Measurements from ENCODE around the gene MXRA7.

Gene MXRA7

GRCh38 chr17:76710863-76711611 lies at the start of gene MXRA7:
Gene MXRA7, minus strand, starts transcription at chr17:76710965. Its CDS starts 19 bp downstream, at chr17:76710946.
- H3K9me3 ChIP-seq (ENCODE audit: control insufficient read depth in 2 of 2, low read length in 2 of 2): no peaks in the 10 kb centered on the region
- H3K27me3 ChIP-seq (ENCODE audit: control insufficient read depth in 2 of 2, insufficient read depth in 2 of 2, low read length in 2 of 2): no peaks in the 10 kb centered on the region
- peak within 1 kb of the TSS; percentile 76 to 84 for H3K27ac ChIP-seq (ENCODE audit: low read depth in 2 of 2, low read length in 2 of 2)
- peaks cover 14 to 19% of the 10 kb centered on the region in 2 donors for H3K36me3 ChIP-seq (ENCODE audit: control insufficient read depth in 2 of 2, insufficient read depth in 2 of 2, low read length in 2 of 2)
- peak within 1 kb of the TSS; percentile 38 to 53 for H3K9ac ChIP-seq (ENCODE audit: low read depth in 1 of 2, low read length in 2 of 2)
- H3K4me3 ChIP-seq (ENCODE audit: low read length in 2 of 2): peak within 1 kb of the TSS; percentile 51 to 69
- H3K4me1 ChIP-seq (ENCODE audit: control insufficient read depth in 2 of 2, insufficient read depth in 2 of 2, low read length in 2 of 2): peaks cover 10 to 11% of the 10 kb centered on the region in 2 donors

GRCh38 chr17:76758570-76758969 lies 47.8 kb upstream of the MXRA7 start:
- no peak overlapping the region for H3K27ac ChIP-seq (ENCODE audit: low read depth in 2 of 2, low read length in 2 of 2)
- H3K4me3 ChIP-seq (ENCODE audit: low read length in 2 of 2): no peak overlapping the region
- no peaks in the 10 kb centered on the region for H3K4me1 ChIP-seq (ENCODE audit: control insufficient read depth in 2 of 2, insufficient read depth in 2 of 2, low read length in 2 of 2)
- no peaks in the 10 kb centered on the region for H3K9me3 ChIP-seq (ENCODE audit: control insufficient read depth in 2 of 2, low read length in 2 of 2)
- peaks cover 11% of the 10 kb centered on the region in 2 donors for H3K36me3 ChIP-seq (ENCODE audit: control insufficient read depth in 2 of 2, insufficient read depth in 2 of 2, low read length in 2 of 2)
- no peak overlapping the region for H3K9ac ChIP-seq (ENCODE audit: low read depth in 1 of 2, low read length in 2 of 2)
- no peaks in the 10 kb centered on the region for H3K27me3 ChIP-seq (ENCODE audit: control insufficient read depth in 2 of 2, insufficient read depth in 2 of 2, low read length in 2 of 2)

- Histone ChIP-seq H3K27ac (ENCODE audit: low read depth in 2 of 2, low read length in 2 of 2) (no peak overlapping the region), H3K27me3 (ENCODE audit: control insufficient read depth in 2 of 2, insufficient read depth in 2 of 2, low read length in 2 of 2) (no peaks in the 10 kb centered on the region), H3K9ac (ENCODE audit: low read depth in 1 of 2, low read length in 2 of 2) (no peak overlapping the region), H3K4me3 (ENCODE audit: low read length in 2 of 2) (no peak overlapping the region), H3K9me3 (ENCODE audit: control insufficient read depth in 2 of 2, low read length in 2 of 2) (no peaks in the 10 kb centered on the region), H3K36me3 (ENCODE audit: control insufficient read depth in 2 of 2, insufficient read depth in 2 of 2, low read length in 2 of 2) (peaks cover 11 to 14% of the 10 kb centered on the region in 2 donors), H3K4me1 (ENCODE audit: control insufficient read depth in 2 of 2, insufficient read depth in 2 of 2, low read length in 2 of 2) (no peaks in the 10 kb centered on the region)
These were observed 46.5 kb upstream of the MXRA7 start for GRCh38 chr17:76757256-76757655.

GRCh38 chr17:76755285-76755684 lies 44.5 kb upstream of the MXRA7 start:
- H3K36me3 ChIP-seq (ENCODE audit: control insufficient read depth in 2 of 2, insufficient read depth in 2 of 2, low read length in 2 of 2): peaks cover 11 to 14% of the 10 kb centered on the region in 2 donors
- H3K9ac ChIP-seq (ENCODE audit: low read depth in 1 of 2, low read length in 2 of 2): no peak overlapping the region
- no peaks in the 10 kb centered on the region for H3K27me3 ChIP-seq (ENCODE audit: control insufficient read depth in 2 of 2, insufficient read depth in 2 of 2, low read length in 2 of 2)
- H3K9me3 ChIP-seq (ENCODE audit: control insufficient read depth in 2 of 2, low read length in 2 of 2): no peaks in the 10 kb centered on the region
- no peak overlapping the region for H3K4me3 ChIP-seq (ENCODE audit: low read length in 2 of 2)
- no peaks in the 10 kb centered on the region for H3K4me1 ChIP-seq (ENCODE audit: control insufficient read depth in 2 of 2, insufficient read depth in 2 of 2, low read length in 2 of 2)
- H3K27ac ChIP-seq (ENCODE audit: low read depth in 2 of 2, low read length in 2 of 2): no peak overlapping the region

- H3K27ac ChIP-seq (ENCODE audit: low read depth in 2 of 2, low read length in 2 of 2): peak overlapping the region in 1 of 2 donors; percentile 4
- H3K4me3 ChIP-seq (ENCODE audit: low read length in 2 of 2): no peak overlapping the region
- no peaks in the 10 kb centered on the region for H3K4me1 ChIP-seq (ENCODE audit: control insufficient read depth in 2 of 2, insufficient read depth in 2 of 2, low read length in 2 of 2)
- peaks cover 9 to 14% of the 10 kb centered on the region in 2 donors for H3K36me3 ChIP-seq (ENCODE audit: control insufficient read depth in 2 of 2, insufficient read depth in 2 of 2, low read length in 2 of 2)
- no peaks in the 10 kb centered on the region for H3K9me3 ChIP-seq (ENCODE audit: control insufficient read depth in 2 of 2, low read length in 2 of 2)
- no peak overlapping the region for H3K9ac ChIP-seq (ENCODE audit: low read depth in 1 of 2, low read length in 2 of 2)
- H3K27me3 ChIP-seq (ENCODE audit: control insufficient read depth in 2 of 2, insufficient read depth in 2 of 2, low read length in 2 of 2): no peaks in the 10 kb centered on the region
These were observed 42.5 kb upstream of the MXRA7 start for GRCh38 chr17:76753061-76753961.

GRCh38 chr17:76752006-76752405 lies 41.2 kb upstream of the MXRA7 start:
- H3K4me3 ChIP-seq (ENCODE audit: low read length in 2 of 2): no peak overlapping the region
- H3K27me3 ChIP-seq (ENCODE audit: control insufficient read depth in 2 of 2, insufficient read depth in 2 of 2, low read length in 2 of 2): no peaks in the 10 kb centered on the region
- H3K4me1 ChIP-seq (ENCODE audit: control insufficient read depth in 2 of 2, insufficient read depth in 2 of 2, low read length in 2 of 2): no peaks in the 10 kb centered on the region
- H3K9me3 ChIP-seq (ENCODE audit: control insufficient read depth in 2 of 2, low read length in 2 of 2): no peaks in the 10 kb centered on the region
- H3K9ac ChIP-seq (ENCODE audit: low read depth in 1 of 2, low read length in 2 of 2): no peak overlapping the region
- peaks cover 5 to 10% of the 10 kb centered on the region in 2 donors for H3K36me3 ChIP-seq (ENCODE audit: control insufficient read depth in 2 of 2, insufficient read depth in 2 of 2, low read length in 2 of 2)
- H3K27ac ChIP-seq (ENCODE audit: low read depth in 2 of 2, low read length in 2 of 2): no peak overlapping the region

GRCh38 chr17:76751416-76751993 lies 40.7 kb upstream of the MXRA7 start:
- H3K36me3 ChIP-seq (ENCODE audit: control insufficient read depth in 2 of 2, insufficient read depth in 2 of 2, low read length in 2 of 2): peaks cover 5 to 7% of the 10 kb centered on the region in 2 donors
- H3K27me3 ChIP-seq (ENCODE audit: control insufficient read depth in 2 of 2, insufficient read depth in 2 of 2, low read length in 2 of 2): no peaks in the 10 kb centered on the region
- H3K4me1 ChIP-seq (ENCODE audit: control insufficient read depth in 2 of 2, insufficient read depth in 2 of 2, low read length in 2 of 2): no peaks in the 10 kb centered on the region
- no peaks in the 10 kb centered on the region for H3K9me3 ChIP-seq (ENCODE audit: control insufficient read depth in 2 of 2, low read length in 2 of 2)
- H3K27ac ChIP-seq (ENCODE audit: low read depth in 2 of 2, low read length in 2 of 2): no peak overlapping the region
- H3K9ac ChIP-seq (ENCODE audit: low read depth in 1 of 2, low read length in 2 of 2): no peak overlapping the region
- no peak overlapping the region for H3K4me3 ChIP-seq (ENCODE audit: low read length in 2 of 2)

- Histone ChIP-seq H3K27me3 (ENCODE audit: control insufficient read depth in 2 of 2, insufficient read depth in 2 of 2, low read length in 2 of 2) (no peaks in the 10 kb centered on the region), H3K36me3 (ENCODE audit: control insufficient read depth in 2 of 2, insufficient read depth in 2 of 2, low read length in 2 of 2) (peaks cover 21 to 22% of the 10 kb centered on the region in 2 donors), H3K27ac (ENCODE audit: low read depth in 2 of 2, low read length in 2 of 2) (no peak overlapping the region), H3K4me3 (ENCODE audit: low read length in 2 of 2) (no peak overlapping the region), H3K9ac (ENCODE audit: low read depth in 1 of 2, low read length in 2 of 2) (no peak overlapping the region), H3K9me3 (ENCODE audit: control insufficient read depth in 2 of 2, low read length in 2 of 2) (no peaks in the 10 kb centered on the region), H3K4me1 (ENCODE audit: control insufficient read depth in 2 of 2, insufficient read depth in 2 of 2, low read length in 2 of 2) (no peaks in the 10 kb centered on the region)
These were observed 37.9 kb upstream of the MXRA7 start for GRCh38 chr17:76748657-76749056.

GRCh38 chr17:76747716-76748363 lies 37.1 kb upstream of the MXRA7 start:
- no peaks in the 10 kb centered on the region for H3K4me1 ChIP-seq (ENCODE audit: control insufficient read depth in 2 of 2, insufficient read depth in 2 of 2, low read length in 2 of 2)
- no peaks in the 10 kb centered on the region for H3K27me3 ChIP-seq (ENCODE audit: control insufficient read depth in 2 of 2, insufficient read depth in 2 of 2, low read length in 2 of 2)
- peaks cover 17 to 23% of the 10 kb centered on the region in 2 donors for H3K36me3 ChIP-seq (ENCODE audit: control insufficient read depth in 2 of 2, insufficient read depth in 2 of 2, low read length in 2 of 2)
- no peak overlapping the region for H3K9ac ChIP-seq (ENCODE audit: low read depth in 1 of 2, low read length in 2 of 2)
- H3K4me3 ChIP-seq (ENCODE audit: low read length in 2 of 2): no peak overlapping the region
- no peak overlapping the region for H3K27ac ChIP-seq (ENCODE audit: low read depth in 2 of 2, low read length in 2 of 2)
- no peaks in the 10 kb centered on the region for H3K9me3 ChIP-seq (ENCODE audit: control insufficient read depth in 2 of 2, low read length in 2 of 2)

Measured in mucosa of rectum (tissue), 2 donors.